HG03457 (cell line): ENCODE results near the gene ITGAE.
"Not testable (repeated sequence)": the region's sequence is repeated elsewhere in the genome, so short reads cannot be mapped to it uniquely, and the experiment has no call there.

Experiments used
- ATAC-seq: cut with Tn5 transposase; IDR thresholded peaks from one replicate; pipeline ENCODE4 v1.9.1; 2021; ENCODE audit warnings: moderate number of reproducible peaks; ENCODE audit not compliant: unreplicated experiment

Gene ITGAE

DNA sequence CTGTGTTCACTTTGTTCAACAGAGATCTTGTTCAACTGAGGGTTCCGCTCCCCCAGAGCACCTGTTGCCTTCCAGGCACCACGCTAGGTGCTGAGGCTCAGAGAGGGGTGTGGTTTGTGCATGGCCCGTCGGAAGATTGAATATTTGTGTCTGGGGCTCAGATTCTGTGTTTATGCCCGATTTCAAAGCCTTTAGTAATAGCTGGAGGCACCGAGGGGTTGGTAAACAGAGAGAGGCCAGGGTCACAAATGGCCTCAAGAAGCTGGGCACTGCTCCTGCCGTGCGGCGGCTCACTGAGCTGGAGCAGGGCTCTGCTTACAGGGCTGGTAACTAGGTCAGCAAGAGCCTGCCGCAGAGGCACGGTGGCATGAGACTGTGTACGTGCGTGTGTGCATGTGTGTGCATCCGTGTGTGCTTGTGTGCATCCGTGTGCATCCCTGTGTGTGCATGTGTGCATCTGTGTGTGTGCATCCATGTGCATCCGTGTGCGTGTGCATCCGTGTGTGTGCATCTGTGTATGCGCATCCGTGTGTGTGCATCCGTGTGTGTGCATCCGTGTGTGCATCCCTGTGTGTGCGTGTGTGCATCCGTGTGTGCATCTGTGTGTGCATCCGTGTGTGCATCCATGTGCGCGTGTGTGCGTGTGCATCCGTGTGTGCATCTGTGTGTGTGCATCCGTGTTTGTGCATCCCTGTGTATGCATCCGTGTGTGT, 5.4 kb downstream of the ITGAE start:
- no peak for ATAC-seq

- ATAC-seq, result no peak
Measured at GRCh38 chr17:3794557-3795389, 6.2 kb downstream of the ITGAE start.

DNA sequence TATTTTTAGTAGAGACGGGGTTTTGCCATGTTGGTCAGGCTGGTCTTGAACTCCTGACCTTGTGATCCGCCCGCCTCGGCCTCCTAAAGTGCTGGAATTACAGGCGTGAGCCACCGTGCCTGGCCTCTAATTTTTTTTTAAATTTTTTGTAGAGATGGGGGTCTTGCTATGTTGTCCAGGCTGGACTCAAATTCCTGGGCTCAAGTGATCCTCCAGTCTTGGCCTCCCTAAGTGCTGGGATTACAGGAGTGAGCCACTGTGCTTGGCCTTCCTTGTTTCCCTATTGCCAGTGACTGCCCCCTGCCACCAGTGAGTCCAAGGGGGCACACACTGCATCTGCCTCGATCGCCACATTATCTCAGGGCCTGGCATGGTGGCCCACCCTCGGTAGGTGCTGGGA, 6.8 kb downstream of the ITGAE start:
- ATAC-seq, result not testable (repeated sequence)

- ATAC-seq, result not testable (repeated sequence)
Measured at GRCh38 chr17:3793258-3793657, 7.7 kb downstream of the ITGAE start.

GRCh38 chr17:3792481-3792880, 8.5 kb downstream of the ITGAE start:
- ATAC-seq, result no peak

DNA sequence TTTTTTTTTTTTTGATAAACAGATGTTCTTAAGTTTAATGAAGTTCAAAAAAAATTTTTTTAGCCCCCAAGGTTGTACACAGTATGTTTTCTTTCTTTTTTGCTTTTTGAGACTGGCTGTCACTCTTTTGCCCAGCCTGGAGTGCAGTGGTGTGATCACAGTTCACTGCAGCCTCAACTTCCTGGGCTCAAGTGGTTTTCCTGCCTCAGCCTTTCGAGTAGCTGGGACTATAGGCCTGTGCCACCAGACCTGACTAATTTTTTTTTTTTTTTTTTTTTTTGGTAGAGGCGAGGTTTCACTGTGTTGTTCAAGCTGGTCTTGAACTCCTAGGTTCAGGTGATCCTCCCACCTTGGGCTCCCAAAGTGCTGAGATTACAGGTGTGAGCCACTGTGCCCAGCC, 12.8 kb downstream of the ITGAE start:
- no peak for ATAC-seq

DNA sequence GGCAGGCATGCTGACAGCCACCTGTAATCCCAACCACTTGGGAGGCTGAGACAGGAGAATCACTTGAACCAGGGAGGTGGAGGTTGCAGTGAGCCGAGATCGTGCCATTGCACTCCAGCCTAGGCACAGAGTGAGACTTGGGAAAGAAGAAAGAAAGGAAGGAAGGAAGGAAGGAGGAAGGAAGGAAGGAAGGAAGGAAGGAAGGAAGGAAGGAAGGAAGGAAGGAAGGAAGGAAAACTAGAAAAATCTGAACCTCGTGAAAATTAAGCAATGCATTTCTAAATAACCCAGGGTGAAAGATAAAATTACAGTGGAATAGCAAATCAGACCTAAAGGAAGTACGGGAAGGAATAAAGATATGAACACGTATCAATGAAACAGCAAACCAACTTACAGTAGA, 15.7 kb downstream of the ITGAE start:
- ATAC-seq, result not testable (repeated sequence)

DNA sequence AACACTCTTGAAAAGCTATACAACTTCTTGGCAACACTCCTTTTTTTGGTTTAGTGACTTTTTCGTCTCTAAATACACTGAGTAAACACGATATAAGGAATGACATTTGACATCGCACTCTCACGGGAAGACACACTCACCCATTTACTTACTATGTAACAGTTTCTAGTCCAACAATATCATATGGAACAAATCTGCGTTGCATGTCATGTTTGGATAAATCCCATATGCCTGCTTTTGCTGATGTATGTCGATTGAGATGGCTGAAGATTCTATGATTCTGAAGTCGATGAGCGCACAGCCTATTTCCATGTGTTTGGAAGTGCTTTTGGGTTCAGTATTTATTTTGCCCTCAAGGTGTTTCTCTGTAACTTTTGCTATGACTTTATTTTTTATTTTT, 18.2 kb downstream of the ITGAE start:
- no peak for ATAC-seq

DNA sequence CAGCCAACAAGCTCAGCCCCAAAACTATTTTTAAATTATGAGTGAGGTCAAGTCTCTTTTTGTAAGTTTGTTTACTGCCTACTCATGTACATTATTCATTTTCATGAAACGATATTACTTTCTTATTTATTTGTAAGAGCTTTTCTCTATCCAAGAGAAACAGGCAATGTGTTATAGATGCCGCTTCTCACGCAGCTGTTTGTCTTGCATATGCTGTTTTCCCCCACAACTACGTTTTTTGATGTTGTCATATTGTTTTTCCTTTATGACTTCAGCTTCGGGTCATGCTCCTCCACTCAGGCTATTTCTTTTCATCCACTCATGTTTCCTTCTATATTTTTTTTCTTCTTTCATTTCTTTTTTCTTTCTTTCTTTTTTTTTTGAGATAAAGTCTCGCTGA, 20.0 kb downstream of the ITGAE start:
- no peak for ATAC-seq

DNA sequence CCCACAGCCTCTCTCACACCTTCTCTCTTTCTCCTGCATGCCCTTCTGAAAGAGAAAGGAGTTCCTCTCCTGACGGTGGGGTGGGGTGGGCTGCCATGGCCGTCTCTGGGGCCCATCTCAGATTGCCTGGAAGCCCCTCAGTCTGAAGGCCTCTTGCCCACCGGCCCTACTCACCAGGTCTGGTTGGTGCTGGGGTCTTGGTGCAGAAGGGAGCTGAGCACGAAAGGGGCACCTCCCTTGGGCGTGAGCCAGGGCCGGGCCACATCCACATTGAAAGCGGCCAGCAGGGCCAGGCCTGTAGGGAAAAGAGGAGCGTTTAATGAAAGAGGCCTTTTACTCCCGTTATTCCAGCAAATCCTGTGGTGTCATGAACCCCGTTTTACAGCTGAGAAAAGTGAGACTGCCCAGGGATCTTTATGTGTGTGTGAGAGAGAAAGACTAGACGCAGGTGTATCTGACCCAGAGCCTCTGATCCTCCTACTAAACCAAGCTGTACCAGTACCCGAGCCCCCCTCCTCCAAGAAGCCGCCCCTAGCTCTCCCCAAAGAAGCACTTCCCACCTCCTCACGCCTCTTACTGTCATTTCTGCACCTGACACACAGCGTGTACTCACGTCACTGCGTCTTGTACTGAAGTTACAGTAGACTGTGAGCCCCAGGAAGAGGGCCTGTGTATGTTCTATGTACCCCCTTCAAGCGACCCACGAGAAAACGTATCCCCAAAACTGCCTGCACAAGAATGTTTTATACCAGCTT, 23.4 kb downstream of the ITGAE start:
- ATAC-seq, result no peak

DNA sequence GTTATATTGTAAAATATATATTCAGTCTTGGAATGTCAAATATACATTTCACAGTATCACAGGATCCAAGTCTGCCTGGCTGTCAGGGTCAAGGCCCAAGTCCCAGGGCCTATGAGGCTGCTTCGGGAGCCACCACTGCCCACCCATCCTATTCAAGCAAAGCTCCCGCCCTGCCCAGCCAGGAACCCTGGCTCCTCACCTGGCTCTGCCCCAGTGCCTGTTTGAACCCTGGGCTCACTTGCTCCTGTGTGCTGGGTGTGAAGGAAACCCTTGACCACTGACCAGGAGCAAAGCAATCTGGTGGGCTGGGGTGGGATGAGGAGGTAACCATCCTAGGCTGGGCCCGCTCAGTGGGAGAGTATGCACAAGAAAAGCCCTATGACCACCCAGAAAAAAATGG, 27.0 kb downstream of the ITGAE start:
- ATAC-seq, result no peak

GRCh38 chr17:3773511-3773910, 27.5 kb downstream of the ITGAE start:
- ATAC-seq, result no peak

GRCh38 chr17:3772764-3773163, 28.2 kb downstream of the ITGAE start:
- ATAC-seq, result no peak

GRCh38 chr17:3771140-3771539, 29.8 kb downstream of the ITGAE start:
- no peak for ATAC-seq

- ATAC-seq, result no peak
Measured at GRCh38 chr17:3770466-3770865, 30.5 kb downstream of the ITGAE start.

DNA sequence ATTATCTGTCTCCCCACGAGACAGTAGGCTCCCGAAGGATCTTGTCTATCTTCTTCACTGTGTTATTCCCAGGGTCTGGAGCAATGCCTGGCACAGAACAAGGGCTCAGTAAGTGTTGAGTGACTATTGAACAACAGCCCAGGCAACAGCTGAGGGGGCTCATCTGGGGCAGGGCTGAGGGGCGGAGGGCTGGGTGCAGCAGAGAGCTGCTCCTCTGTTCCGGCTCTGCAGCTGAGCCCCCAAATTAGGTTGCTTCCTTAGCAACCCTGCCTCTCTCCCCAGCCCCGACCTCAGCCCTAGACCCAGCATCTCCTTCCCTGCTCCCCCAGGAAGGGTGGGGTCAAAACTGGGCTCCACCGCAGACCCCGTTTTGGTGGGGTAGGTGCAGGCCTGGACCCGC, 32.2 kb downstream of the ITGAE start:
- ATAC-seq, result no peak

- no peak for ATAC-seq
Measured at GRCh38 chr17:3768341-3768740, 32.6 kb downstream of the ITGAE start.

DNA sequence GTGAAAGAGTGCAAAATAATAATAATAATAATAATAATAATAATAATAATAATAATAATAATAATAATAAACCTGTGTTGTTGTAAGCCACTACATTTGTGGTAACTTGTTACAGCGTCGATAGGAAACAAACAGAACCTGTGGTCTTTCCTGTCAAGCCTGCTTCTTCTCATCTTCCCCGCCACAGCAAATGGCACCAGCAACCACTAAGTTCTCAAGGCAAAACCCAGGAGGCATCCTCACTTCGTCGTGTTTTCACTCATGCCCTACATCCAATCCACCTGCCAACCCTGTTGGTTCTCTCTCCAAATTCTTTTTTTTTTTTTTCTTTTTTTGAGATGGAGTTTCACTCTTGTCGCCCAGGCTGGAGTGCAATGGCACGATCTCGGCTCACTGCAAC, 34.2 kb downstream of the ITGAE start:
- no peak for ATAC-seq

DNA sequence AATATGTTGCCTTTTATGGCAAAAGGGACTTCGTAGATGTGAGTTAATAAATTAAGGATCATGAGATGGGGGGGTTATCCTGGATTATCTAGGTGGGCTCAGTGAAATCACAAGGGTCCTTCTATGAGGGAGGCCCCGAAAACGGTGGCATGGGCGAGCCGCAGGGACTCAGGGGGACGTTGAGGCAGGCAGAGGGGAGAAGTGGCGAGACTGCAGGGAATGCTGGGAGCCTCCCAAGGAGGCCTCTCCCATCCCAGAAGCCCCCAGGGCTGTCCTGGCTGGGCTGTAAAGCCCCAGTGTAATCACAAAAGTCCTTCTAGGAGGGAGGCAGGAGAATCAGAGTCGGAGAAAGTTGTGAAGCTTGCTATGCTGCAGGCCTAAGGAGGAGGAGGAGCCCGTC, 35.0 kb downstream of the ITGAE start:
- no peak for ATAC-seq

- no peak for ATAC-seq
Measured at GRCh38 chr17:3763777-3764170, 37.2 kb downstream of the ITGAE start.

GRCh38 chr17:3762922-3763776, 37.8 kb downstream of the ITGAE start:
- ATAC-seq, result no peak
